SU-DHL-6 (cell line): ENCODE results near the gene EXOC3L4.

ENCODE experiments used
- EZH2phosphoT487 ChIP-seq: fragments of 200-600 bp; sonication (generic), shearing (Covaris generic); conservative IDR thresholded peaks from 2 replicates; pipeline ENCODE4 v1.6.1; 2018; ENCODE audit warnings: mild to moderate bottlenecking, antibody characterized with exemption, low read length, moderate library complexity, mixed read lengths
- TF ChIP-seq, protein P1 (sequence below): fragments of 200-600 bp; sonication (generic); IDR thresholded peaks from one replicate; pipeline ENCODE4 v1.5.1; 2017; ENCODE audit warnings: antibody characterized with exemption, mild to moderate bottlenecking, low read length, moderate library complexity; ENCODE audit not compliant: insufficient read depth, poor library complexity, severe bottlenecking

DNA sequence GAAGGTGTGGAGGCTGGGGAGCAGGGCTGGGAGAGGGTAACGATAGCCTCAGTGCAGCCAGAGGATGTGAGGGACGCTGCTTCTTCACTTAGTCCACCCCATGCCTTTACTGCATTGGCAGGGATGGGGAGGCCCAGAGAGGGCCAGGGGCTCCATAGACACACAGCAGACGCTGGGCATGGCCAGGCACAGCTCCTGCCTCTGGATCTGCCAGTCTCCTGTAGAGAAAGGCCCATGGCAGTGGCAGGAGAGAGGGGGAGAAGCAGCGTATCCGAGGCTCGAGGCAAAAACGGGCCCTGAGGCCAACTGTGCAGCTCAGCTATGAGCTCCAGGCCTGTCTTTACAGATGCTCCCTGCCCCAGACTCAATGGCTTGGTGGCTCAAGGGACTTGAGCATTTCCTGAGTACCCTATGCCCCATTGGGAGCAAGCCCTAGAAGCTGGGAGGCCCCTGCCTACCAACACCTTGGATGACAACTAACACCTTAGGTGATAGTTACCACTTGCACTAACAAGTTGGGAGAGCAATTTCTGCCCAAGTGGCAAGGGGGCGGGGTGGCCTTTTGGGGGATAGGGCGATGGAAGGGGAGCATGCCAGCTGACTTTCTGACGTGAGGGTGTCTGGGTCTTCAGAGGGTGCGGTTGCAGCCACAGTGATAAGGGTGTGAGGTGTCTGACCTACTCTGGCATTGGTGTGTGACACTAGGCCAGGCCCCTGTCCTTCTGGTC is 15.5 kb upstream of the EXOC3L4 start:
- TF ChIP-seq, protein P1, sequence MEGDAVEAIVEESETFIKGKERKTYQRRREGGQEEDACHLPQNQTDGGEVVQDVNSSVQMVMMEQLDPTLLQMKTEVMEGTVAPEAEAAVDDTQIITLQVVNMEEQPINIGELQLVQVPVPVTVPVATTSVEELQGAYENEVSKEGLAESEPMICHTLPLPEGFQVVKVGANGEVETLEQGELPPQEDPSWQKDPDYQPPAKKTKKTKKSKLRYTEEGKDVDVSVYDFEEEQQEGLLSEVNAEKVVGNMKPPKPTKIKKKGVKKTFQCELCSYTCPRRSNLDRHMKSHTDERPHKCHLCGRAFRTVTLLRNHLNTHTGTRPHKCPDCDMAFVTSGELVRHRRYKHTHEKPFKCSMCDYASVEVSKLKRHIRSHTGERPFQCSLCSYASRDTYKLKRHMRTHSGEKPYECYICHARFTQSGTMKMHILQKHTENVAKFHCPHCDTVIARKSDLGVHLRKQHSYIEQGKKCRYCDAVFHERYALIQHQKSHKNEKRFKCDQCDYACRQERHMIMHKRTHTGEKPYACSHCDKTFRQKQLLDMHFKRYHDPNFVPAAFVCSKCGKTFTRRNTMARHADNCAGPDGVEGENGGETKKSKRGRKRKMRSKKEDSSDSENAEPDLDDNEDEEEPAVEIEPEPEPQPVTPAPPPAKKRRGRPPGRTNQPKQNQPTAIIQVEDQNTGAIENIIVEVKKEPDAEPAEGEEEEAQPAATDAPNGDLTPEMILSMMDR, result no peak
- TF ChIP-seq EZH2phosphoT487, result no peak
